ENCODE measurements around the gene NSF. TPM values are rescaled to one million over a fixed set of nuclear protein-coding genes. Genes with fewer than 3 reads are reported as not detected.
"Not testable (repeated sequence)": the region's sequence is repeated elsewhere in the genome, so short reads cannot be mapped to it uniquely, and the experiment has no call there.

The NSF gene
- total RNA-seq, 1 experiment from 2014 or later: 56.5 TPM

DNA sequence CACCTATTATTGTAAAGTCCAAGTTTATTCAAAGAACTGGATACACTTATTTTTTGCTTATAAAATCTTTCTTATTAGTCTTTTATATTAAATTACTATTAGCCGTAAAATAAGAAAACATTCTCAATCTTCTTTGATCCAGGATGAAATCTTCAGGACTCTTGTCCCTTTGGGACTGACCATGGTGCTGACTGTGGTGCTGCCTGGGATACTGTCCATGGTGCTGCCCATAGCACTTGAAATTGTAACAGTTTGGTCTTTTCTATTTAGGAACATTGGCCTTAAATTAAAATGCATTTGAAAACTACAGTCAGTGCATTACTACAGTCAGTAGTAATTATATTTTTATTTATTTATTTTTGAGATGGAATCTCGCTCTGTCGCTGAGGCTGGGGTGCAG, 41.7 kb downstream of the NSF start:
- H3K27ac ChIP-seq (ENCODE audit: low read length); intact Hi-C loops (cut with micrococcal nuclease; ENCODE audit: unreplicated experiment); H3K4me1 ChIP-seq (ENCODE audit: control insufficient read depth, insufficient read depth, low read length); H3K4me3 ChIP-seq (ENCODE audit: low read depth in 2 of 2, low read length in 2 of 2); BruUV-seq (replicated peaks); H3K27me3 ChIP-seq (ENCODE audit: control insufficient read depth, insufficient read depth, low read length); in situ Hi-C loops (cut with HindIII; ENCODE audit: low pct_unique_long_range_greater_than_20kb, low sequenced_read_pairs); POLR2A ChIA-PET; H3K9me3 ChIP-seq (ENCODE audit: control insufficient read depth, insufficient read depth, low read depth, low read length); CTCF ChIA-PET; DNase-seq (ENCODE audit: low read depth, low spot score); H3K36me3 ChIP-seq (ENCODE audit: control insufficient read depth, insufficient read depth, low read length); ATAC-seq: not testable (repeated sequence)

DNA sequence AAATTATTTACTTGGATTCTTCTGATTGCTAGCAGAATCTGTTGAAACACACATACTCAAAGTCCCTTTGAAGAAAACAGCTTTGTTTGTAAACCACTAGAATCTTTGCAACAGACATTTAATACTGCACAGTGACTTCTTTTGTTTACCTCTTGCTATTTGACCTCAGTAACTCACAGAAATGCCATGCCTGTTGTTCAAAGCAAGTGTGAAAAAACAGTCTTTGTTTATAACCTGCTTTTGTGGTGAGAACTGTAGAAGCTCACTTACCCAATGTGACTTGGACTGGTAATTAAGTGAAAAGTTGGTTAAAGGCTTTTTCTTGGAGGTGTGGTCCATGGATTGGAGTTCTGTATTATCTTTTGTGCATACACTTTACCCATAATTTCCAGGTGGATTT, 44.4 kb downstream of the NSF start:
- H3K4me1 ChIP-seq (ENCODE audit: control insufficient read depth, insufficient read depth, low read length); H3K36me3 ChIP-seq (ENCODE audit: control insufficient read depth, insufficient read depth, low read length); POLR2A ChIA-PET; DNase-seq (ENCODE audit: low read depth, low spot score); BruUV-seq (replicated peaks); in situ Hi-C loops (cut with HindIII; ENCODE audit: low pct_unique_long_range_greater_than_20kb, low sequenced_read_pairs); H3K9me3 ChIP-seq (ENCODE audit: control insufficient read depth, insufficient read depth, low read depth, low read length); H3K27me3 ChIP-seq (ENCODE audit: control insufficient read depth, insufficient read depth, low read length); H3K4me3 ChIP-seq (ENCODE audit: low read depth in 2 of 2, low read length in 2 of 2); H3K27ac ChIP-seq (ENCODE audit: low read length); CTCF ChIA-PET; ATAC-seq; intact Hi-C loops (cut with micrococcal nuclease; ENCODE audit: unreplicated experiment): not testable (repeated sequence)

DNA sequence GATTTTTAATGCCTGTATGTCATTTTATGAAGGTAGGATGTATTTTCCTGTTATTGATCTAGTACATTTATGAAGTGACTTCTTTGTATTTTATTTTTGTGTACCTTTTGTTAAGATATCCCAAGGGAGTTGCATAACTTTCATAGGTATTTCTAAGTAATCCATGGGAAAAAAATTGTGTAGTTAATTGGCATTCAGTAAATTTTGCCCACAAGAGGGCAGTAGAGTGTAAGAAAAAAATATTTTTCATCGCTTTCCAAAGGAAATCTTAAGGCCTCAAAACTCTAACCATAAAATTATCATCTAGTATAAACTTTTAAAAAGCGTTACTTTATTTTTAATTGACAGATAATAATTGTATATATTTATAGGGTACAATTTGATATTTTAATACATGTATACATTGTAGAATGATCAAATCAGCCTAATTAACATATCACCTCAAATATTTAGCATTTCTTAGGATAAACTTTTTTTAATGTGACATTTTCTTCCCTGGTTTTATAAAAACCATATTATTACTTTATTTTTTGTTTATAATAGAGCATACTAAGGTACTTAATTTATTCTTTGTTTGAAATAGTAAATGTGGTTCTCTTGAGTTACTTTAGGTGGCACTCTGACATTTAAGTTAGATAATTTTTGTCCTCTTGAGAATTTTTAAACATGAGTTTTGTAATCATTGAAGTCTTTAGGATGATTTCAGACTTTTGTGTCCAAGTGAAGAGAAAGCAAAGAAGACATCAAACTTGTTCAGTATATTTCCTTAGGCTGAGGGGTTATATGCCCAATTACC, 51.6 kb downstream of the NSF start:
- H3K9me3 ChIP-seq (ENCODE audit: control insufficient read depth, insufficient read depth, low read depth, low read length); in situ Hi-C loops (cut with HindIII; ENCODE audit: low pct_unique_long_range_greater_than_20kb, low sequenced_read_pairs); ATAC-seq; CTCF ChIA-PET; H3K36me3 ChIP-seq (ENCODE audit: control insufficient read depth, insufficient read depth, low read length); intact Hi-C loops (cut with micrococcal nuclease; ENCODE audit: unreplicated experiment); POLR2A ChIA-PET; DNase-seq (ENCODE audit: low read depth, low spot score); H3K4me1 ChIP-seq (ENCODE audit: control insufficient read depth, insufficient read depth, low read length); H3K27me3 ChIP-seq (ENCODE audit: control insufficient read depth, insufficient read depth, low read length); H3K4me3 ChIP-seq (ENCODE audit: low read depth in 2 of 2, low read length in 2 of 2); H3K27ac ChIP-seq (ENCODE audit: low read length): not testable (repeated sequence)
- TSS peak; percentile 83 for BruUV-seq (replicated peaks)

DNA sequence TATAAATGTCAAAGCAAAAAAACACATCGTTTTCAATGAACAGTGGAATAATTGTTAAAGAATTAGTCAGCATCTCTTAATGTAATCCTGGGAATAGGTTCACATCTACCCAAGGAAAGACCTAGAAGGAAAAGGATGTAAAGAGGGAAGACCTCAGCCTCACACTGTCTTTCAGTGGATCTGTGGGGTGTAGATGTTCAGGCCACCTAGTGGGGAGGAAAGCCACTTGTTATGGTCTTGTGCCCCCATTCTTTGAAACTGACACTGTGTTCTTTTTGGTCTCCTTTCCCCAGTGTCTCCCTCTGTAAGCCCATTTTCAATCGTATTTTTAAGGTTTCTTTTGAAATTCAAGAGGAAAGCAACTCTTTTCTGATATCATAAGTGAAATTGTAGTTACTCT, 56.8 kb downstream of the NSF start:
- intact Hi-C loops (cut with micrococcal nuclease; ENCODE audit: unreplicated experiment); POLR2A ChIA-PET; H3K9me3 ChIP-seq (ENCODE audit: control insufficient read depth, insufficient read depth, low read depth, low read length); H3K27me3 ChIP-seq (ENCODE audit: control insufficient read depth, insufficient read depth, low read length); H3K4me3 ChIP-seq (ENCODE audit: low read depth in 2 of 2, low read length in 2 of 2); ATAC-seq; in situ Hi-C loops (cut with HindIII; ENCODE audit: low pct_unique_long_range_greater_than_20kb, low sequenced_read_pairs); H3K4me1 ChIP-seq (ENCODE audit: control insufficient read depth, insufficient read depth, low read length); CTCF ChIA-PET; H3K27ac ChIP-seq (ENCODE audit: low read length); DNase-seq (ENCODE audit: low read depth, low spot score); H3K36me3 ChIP-seq (ENCODE audit: control insufficient read depth, insufficient read depth, low read length); BruUV-seq (replicated peaks): not testable (repeated sequence)

DNA sequence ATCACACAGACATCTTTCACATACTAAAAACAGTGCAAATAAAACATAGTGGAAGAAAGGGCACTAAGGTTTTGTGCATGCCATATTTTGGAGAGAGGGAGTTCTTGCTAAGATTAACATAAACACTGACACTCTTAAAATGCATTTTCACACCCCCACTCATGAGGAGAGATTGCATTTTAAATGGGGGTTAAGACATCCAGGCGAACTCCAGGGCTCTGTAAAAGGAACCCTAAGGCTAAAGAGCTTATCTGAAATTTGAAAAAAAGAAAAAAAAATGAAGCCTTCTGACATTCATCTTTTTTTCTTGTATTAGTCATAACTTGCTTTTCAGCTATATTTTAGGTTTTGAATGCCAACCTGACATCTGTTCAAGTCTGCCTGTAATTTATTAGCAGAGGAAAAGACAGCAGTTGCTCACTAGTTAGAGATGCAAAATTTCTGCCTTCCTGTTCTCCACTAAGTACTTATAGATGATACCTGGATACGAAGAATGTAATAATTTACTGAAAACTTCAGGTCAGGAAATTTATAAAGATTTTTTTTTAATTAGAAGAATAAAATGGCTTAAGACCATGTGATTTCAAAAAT, 57.3 kb downstream of the NSF start:
- POLR2A ChIA-PET; H3K27ac ChIP-seq (ENCODE audit: low read length); in situ Hi-C loops (cut with HindIII; ENCODE audit: low pct_unique_long_range_greater_than_20kb, low sequenced_read_pairs); intact Hi-C loops (cut with micrococcal nuclease; ENCODE audit: unreplicated experiment); H3K4me1 ChIP-seq (ENCODE audit: control insufficient read depth, insufficient read depth, low read length); H3K36me3 ChIP-seq (ENCODE audit: control insufficient read depth, insufficient read depth, low read length); H3K27me3 ChIP-seq (ENCODE audit: control insufficient read depth, insufficient read depth, low read length); ATAC-seq; H3K4me3 ChIP-seq (ENCODE audit: low read depth in 2 of 2, low read length in 2 of 2); BruUV-seq (replicated peaks); DNase-seq (ENCODE audit: low read depth, low spot score); H3K9me3 ChIP-seq (ENCODE audit: control insufficient read depth, insufficient read depth, low read depth, low read length); CTCF ChIA-PET: not testable (repeated sequence)

DNA sequence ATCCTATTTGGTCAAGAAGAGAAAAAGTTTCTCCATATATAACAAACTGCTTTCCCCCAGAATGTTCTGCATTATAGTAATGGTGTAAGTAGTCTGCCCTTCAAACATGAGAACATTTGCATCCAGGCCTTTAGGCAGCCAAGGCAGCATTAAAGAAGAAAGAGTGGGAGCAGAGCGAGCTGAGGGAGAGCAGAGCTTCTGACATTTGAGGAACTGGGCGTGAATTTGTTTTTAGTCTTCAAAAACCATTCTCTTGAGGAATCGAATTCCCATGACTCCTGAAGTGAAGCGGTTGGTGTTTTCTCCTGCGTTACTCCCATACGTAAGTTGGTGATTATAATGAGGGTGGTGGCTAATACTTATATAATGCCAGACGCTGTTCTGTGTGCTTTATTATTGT, 58.8 kb downstream of the NSF start:
- H3K36me3 ChIP-seq (ENCODE audit: control insufficient read depth, insufficient read depth, low read length); in situ Hi-C loops (cut with HindIII; ENCODE audit: low pct_unique_long_range_greater_than_20kb, low sequenced_read_pairs); H3K4me1 ChIP-seq (ENCODE audit: control insufficient read depth, insufficient read depth, low read length); CTCF ChIA-PET; POLR2A ChIA-PET; BruUV-seq (replicated peaks); H3K9me3 ChIP-seq (ENCODE audit: control insufficient read depth, insufficient read depth, low read depth, low read length); intact Hi-C loops (cut with micrococcal nuclease; ENCODE audit: unreplicated experiment); DNase-seq (ENCODE audit: low read depth, low spot score); ATAC-seq; H3K27me3 ChIP-seq (ENCODE audit: control insufficient read depth, insufficient read depth, low read length); H3K4me3 ChIP-seq (ENCODE audit: low read depth in 2 of 2, low read length in 2 of 2); H3K27ac ChIP-seq (ENCODE audit: low read length): not testable (repeated sequence)

DNA sequence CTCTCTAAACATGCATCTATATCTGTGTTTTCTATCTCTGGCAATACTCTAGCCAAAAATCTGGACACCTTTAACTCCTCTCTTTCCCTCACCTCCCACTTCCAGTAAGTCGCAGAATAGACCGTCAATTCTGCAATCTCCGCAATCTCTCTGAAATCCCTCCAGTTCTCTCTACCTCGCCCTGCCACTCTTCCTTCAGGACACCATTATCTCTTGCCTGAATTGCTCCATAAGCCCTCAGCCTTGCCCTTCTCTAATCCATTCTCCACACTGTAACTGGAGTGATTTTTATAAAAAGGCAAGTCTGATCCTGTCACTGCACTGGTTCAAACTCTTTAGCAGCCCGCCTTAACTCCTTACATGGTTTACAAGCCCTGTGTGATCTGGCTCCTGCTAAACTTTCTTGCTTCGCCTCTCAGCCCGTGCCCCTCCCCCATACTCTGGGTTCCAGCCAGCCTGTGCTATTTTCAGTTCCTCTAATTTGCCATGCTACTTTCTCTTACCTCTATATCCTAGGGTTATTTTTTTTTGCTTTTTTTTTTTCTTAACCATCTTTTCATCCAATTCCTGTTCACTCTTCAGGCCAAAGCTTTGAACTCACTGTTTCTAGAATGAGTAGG, 61.7 kb downstream of the NSF start:
- POLR2A ChIA-PET; BruUV-seq (replicated peaks); in situ Hi-C loops (cut with HindIII; ENCODE audit: low pct_unique_long_range_greater_than_20kb, low sequenced_read_pairs); DNase-seq (ENCODE audit: low read depth, low spot score); H3K9me3 ChIP-seq (ENCODE audit: control insufficient read depth, insufficient read depth, low read depth, low read length); H3K36me3 ChIP-seq (ENCODE audit: control insufficient read depth, insufficient read depth, low read length); CTCF ChIA-PET; H3K27ac ChIP-seq (ENCODE audit: low read length); H3K4me1 ChIP-seq (ENCODE audit: control insufficient read depth, insufficient read depth, low read length); H3K27me3 ChIP-seq (ENCODE audit: control insufficient read depth, insufficient read depth, low read length); ATAC-seq; intact Hi-C loops (cut with micrococcal nuclease; ENCODE audit: unreplicated experiment); H3K4me3 ChIP-seq (ENCODE audit: low read depth in 2 of 2, low read length in 2 of 2): not testable (repeated sequence)

All from Panc1 (cell line).